Upper lobe of right lung (tissue), 1 donor: Measurements from ENCODE around the gene VGLL4. TPM values are rescaled to one million over a fixed set of nuclear protein-coding genes. Genes with fewer than 3 reads are reported as not detected.
A peak's percentile ranks its signal among the peaks of the same experiment; 100 is the strongest.
"Not testable (repeated sequence)": the region's sequence is repeated elsewhere in the genome, so short reads cannot be mapped to it uniquely, and the experiment has no call there.

Experiments used
- ATAC-seq: fragments of 200-7000 bp; cut with Tn5 transposase; one replicate; pipeline ENCODE4 v1.9.1; 2020; ENCODE audit warnings: mild to moderate bottlenecking, moderate library complexity
- DNase-seq: peaks from one replicate; pipeline ENCODE4 v3.0.0-alpha.2; 2020
- H3K27ac ChIP-seq: fragments of 200-600 bp; one replicate; pipeline ENCODE4 v1.8.0; 2022
- H3K27me3 ChIP-seq: fragments of 200-600 bp; one replicate; pipeline ENCODE4 v1.8.0; 2022; ENCODE audit warnings: mild to moderate bottlenecking
- H3K36me3 ChIP-seq: fragments of 200-600 bp; one replicate; pipeline ENCODE4 v1.8.0; 2022
- H3K4me1 ChIP-seq: fragments of 200-600 bp; one replicate; pipeline ENCODE4 v1.8.0; 2022
- H3K4me3 ChIP-seq: fragments of 200-600 bp; one replicate; pipeline ENCODE4 v1.8.0; 2022; ENCODE audit warnings: mild to moderate bottlenecking
- H3K9me3 ChIP-seq: fragments of 200-600 bp; one replicate; pipeline ENCODE4 v1.8.0; 2022
- CTCF ChIP-seq: fragments of 200-600 bp; IDR thresholded peaks from one replicate; pipeline ENCODE4 v1.8.0; 2022; ENCODE audit warnings: antibody characterized with exemption
- intact Hi-C: fragments of 100-400 bp; cut with DNase I; formaldehyde crosslinking; loops from one replicate; pipeline ENCODE4 v1.11.0; 2022
- total RNA-seq: library from RNA; stranded (reverse); fragmentation: NEBNext Ultra II Directional; extraction: Animal tissue kit (Norgen Biotek cat#: 25700); gene quantifications from one replicate; pipeline ENCODE4 v1.2.1, GENCODE V29; 2021
- donor health status: DM: no; HTN: yes; CAD: no; lungs with severe emphysema.

The VGLL4 gene
- total RNA-seq, 1 donor from 2014 or later: 57.5 TPM

GRCh38 chr3:11514191-11514821 is 129.4 kb downstream of the VGLL4 start:
- peak overlapping the region; percentile 63 for H3K27ac ChIP-seq
- H3K27me3 ChIP-seq: no peaks in the 10 kb centered on the region
- DNase-seq: no peak

GRCh38 chr3:11513817-11514135 is 129.9 kb downstream of the VGLL4 start:
- Histone ChIP-seq H3K27me3 (no peaks in the 10 kb centered on the region), H3K27ac (peak overlapping the region; percentile 52), H3K9me3 (no peaks in the 10 kb centered on the region), H3K4me3 (no peak overlapping the region), H3K36me3 (no peaks in the 10 kb centered on the region), H3K4me1 (peaks cover 32% of the 10 kb centered on the region)
- no peak for DNase-seq
- TF ChIP-seq CTCF: no peak
- intact Hi-C loops: no loop called here
- ATAC-seq: no peak

More at GRCh38 chr3:11514191-11514821, 129.4 kb downstream of the VGLL4 start:
- H3K9me3 ChIP-seq: no peaks in the 10 kb centered on the region
- ATAC-seq: peak; percentile 89
- no peak for TF ChIP-seq CTCF
- H3K4me3 ChIP-seq: no peak overlapping the region
- no peaks in the 10 kb centered on the region for H3K36me3 ChIP-seq
- H3K4me1 ChIP-seq: peaks cover 27% of the 10 kb centered on the region
- intact Hi-C loops: no loop called here

GRCh38 chr3:11513125-11513816 is 130.4 kb downstream of the VGLL4 start:
- H3K36me3 ChIP-seq, DNase-seq, ATAC-seq, H3K4me3 ChIP-seq, intact Hi-C loops, H3K27me3 ChIP-seq, H3K9me3 ChIP-seq: not testable (repeated sequence)
- H3K4me1 ChIP-seq: peaks cover 37% of the 10 kb centered on the region
- H3K27ac ChIP-seq: peak overlapping the region; percentile 52

GRCh38 chr3:11511606-11512005 is 132.1 kb downstream of the VGLL4 start:
- H3K27me3 ChIP-seq, intact Hi-C loops, H3K9me3 ChIP-seq, H3K27ac ChIP-seq, H3K36me3 ChIP-seq, H3K4me3 ChIP-seq, DNase-seq, ATAC-seq: not testable (repeated sequence)
- peaks cover 46% of the 10 kb centered on the region for H3K4me1 ChIP-seq

GRCh38 chr3:11510356-11510755 is 133.4 kb downstream of the VGLL4 start:
- DNase-seq (no peak), ATAC-seq (no peak)
- intact Hi-C loops: no loop called here
- Histone ChIP-seq H3K4me1 (peaks cover 46% of the 10 kb centered on the region), H3K36me3 (no peaks in the 10 kb centered on the region), H3K9me3 (no peaks in the 10 kb centered on the region), H3K27ac (no peak overlapping the region), H3K27me3 (no peaks in the 10 kb centered on the region), H3K4me3 (no peak overlapping the region)
- no peak for TF ChIP-seq CTCF

GRCh38 chr3:11510001-11510340 is 133.7 kb downstream of the VGLL4 start:
- ATAC-seq (no peak), DNase-seq (no peak)
- Histone ChIP-seq H3K4me3 (no peak overlapping the region), H3K9me3 (no peaks in the 10 kb centered on the region), H3K36me3 (no peaks in the 10 kb centered on the region), H3K4me1 (peaks cover 45% of the 10 kb centered on the region), H3K27ac (peak overlapping the region; percentile 47), H3K27me3 (no peaks in the 10 kb centered on the region)
- TF ChIP-seq CTCF: no peak
- intact Hi-C loops: no loop called here
